ENCODE data around the gene REEP2.

DNA sequence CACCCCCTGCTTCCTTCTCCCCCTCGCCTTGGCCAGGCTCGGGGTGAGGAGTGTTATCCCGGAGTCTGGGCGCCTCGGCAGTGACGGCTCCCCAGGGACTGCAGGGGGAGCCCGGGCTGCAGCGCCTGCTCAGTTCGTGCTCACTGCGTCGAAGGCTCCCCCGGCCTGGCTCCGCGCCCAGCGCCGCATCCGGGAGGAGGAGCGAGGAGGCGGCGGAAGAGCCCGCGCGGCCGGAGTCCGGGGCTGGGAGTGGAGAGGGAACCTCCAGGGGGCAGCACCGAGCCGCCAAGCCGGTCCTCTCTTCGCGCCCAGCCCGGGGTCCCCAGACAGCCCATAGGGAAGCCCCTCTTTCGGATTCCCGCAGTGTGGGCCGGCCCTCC lies 25.1 kb downstream of the REEP2 start:
- TF ChIP-seq, protein P1, sequence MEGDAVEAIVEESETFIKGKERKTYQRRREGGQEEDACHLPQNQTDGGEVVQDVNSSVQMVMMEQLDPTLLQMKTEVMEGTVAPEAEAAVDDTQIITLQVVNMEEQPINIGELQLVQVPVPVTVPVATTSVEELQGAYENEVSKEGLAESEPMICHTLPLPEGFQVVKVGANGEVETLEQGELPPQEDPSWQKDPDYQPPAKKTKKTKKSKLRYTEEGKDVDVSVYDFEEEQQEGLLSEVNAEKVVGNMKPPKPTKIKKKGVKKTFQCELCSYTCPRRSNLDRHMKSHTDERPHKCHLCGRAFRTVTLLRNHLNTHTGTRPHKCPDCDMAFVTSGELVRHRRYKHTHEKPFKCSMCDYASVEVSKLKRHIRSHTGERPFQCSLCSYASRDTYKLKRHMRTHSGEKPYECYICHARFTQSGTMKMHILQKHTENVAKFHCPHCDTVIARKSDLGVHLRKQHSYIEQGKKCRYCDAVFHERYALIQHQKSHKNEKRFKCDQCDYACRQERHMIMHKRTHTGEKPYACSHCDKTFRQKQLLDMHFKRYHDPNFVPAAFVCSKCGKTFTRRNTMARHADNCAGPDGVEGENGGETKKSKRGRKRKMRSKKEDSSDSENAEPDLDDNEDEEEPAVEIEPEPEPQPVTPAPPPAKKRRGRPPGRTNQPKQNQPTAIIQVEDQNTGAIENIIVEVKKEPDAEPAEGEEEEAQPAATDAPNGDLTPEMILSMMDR (IDR thresholded peaks at IDR 0.05): peak in 1 of 3 donors; percentile 82
- no peak for TF ChIP-seq POLR2A (IDR thresholded peaks at IDR 0.05)

All from lower leg skin (tissue), 3 donors.